PC-3 (cell line): ENCODE measurements around the gene TRIM49D2.
"Not testable (repeated sequence)": the region's sequence is repeated elsewhere in the genome, so short reads cannot be mapped to it uniquely, and the experiment has no call there.

Experiments used
- CTCF ChIP-seq: fragments of 300-600 bp; sonication (generic); conservative IDR thresholded peaks from 2 replicates; pipeline ENCODE4 v1.5.1; 2017; ENCODE audit warnings: antibody characterized with exemption, low read depth, mild to moderate bottlenecking, low read length
- EZH2 ChIP-seq: fragments of 300-600 bp; sonication (generic); IDR thresholded peaks from one replicate; pipeline ENCODE4 v1.6.1; 2017; ENCODE audit warnings: antibody characterized with exemption, mild to moderate bottlenecking, low read length; ENCODE audit not compliant: unreplicated experiment

- TF ChIP-seq CTCF, EZH2: not testable (repeated sequence)
Observed at GRCh38 chr11:89960833-89961232, 37.0 kb downstream of the TRIM49D2 start.
